Mucosa of rectum (tissue), 2 donors: ENCODE results near the gene TSR3.

Experiments used
- H3K27ac ChIP-seq, 2 donors: one replicate each; pipeline ENCODE4 v1.7.0; 2013; ENCODE audit warnings: inconsistent platforms in 2 of 2, low read depth in 2 of 2, low read length in 2 of 2
- H3K27me3 ChIP-seq, 2 donors: one replicate each; pipeline ENCODE4 v1.7.0; 2013; ENCODE audit warnings: low read length in 2 of 2; ENCODE audit not compliant: control insufficient read depth in 2 of 2, insufficient read depth in 2 of 2
- H3K36me3 ChIP-seq, 2 donors: one replicate each; pipeline ENCODE4 v1.7.0; 2013; ENCODE audit warnings: low read length in 2 of 2; ENCODE audit not compliant: control insufficient read depth in 2 of 2, insufficient read depth in 2 of 2
- H3K4me1 ChIP-seq, 2 donors: one replicate each; pipeline ENCODE4 v1.7.0; 2013; ENCODE audit warnings: low read length in 2 of 2, mild to moderate bottlenecking in 1 of 2; ENCODE audit not compliant: control insufficient read depth in 2 of 2, insufficient read depth in 2 of 2
- H3K4me3 ChIP-seq, 2 donors: one replicate each; pipeline ENCODE4 v1.7.0; 2013; ENCODE audit warnings: low read length in 2 of 2
- H3K9ac ChIP-seq, 2 donors: one replicate each; pipeline ENCODE4 v1.7.0; 2013; ENCODE audit warnings: low read length in 2 of 2, low read depth in 1 of 2, mild to moderate bottlenecking in 1 of 2
- H3K9me3 ChIP-seq, 2 donors: one replicate each; pipeline ENCODE4 v1.7.0; 2013; ENCODE audit warnings: low read length in 2 of 2; ENCODE audit not compliant: control insufficient read depth in 2 of 2
- donor health status: healthy.
- donor health status: Normal muscosa, but diverticular disease.

Gene TSR3

GRCh38 chr16:1390239-1390779, 38.6 kb upstream of the TSR3 start:
- no peaks in the 10 kb centered on the region for H3K4me1 ChIP-seq
- H3K9ac ChIP-seq, result no peak overlapping the region
- no peaks in the 10 kb centered on the region for H3K9me3 ChIP-seq
- H3K36me3 ChIP-seq, result peaks cover 29 to 37% of the 10 kb centered on the region in 2 donors
- H3K4me3 ChIP-seq, result no peak overlapping the region
- H3K27ac ChIP-seq, result no peak overlapping the region
- H3K27me3 ChIP-seq, result no peaks in the 10 kb centered on the region

GRCh38 chr16:1389762-1390161, 38.1 kb upstream of the TSR3 start:
- Histone ChIP-seq H3K4me1 (no peaks in the 10 kb centered on the region), H3K27me3 (no peaks in the 10 kb centered on the region), H3K9me3 (no peaks in the 10 kb centered on the region), H3K4me3 (no peak overlapping the region), H3K9ac (no peak overlapping the region), H3K36me3 (peaks cover 29 to 40% of the 10 kb centered on the region in 2 donors), H3K27ac (no peak overlapping the region)

- no peaks in the 10 kb centered on the region for H3K9me3 ChIP-seq
- no peak overlapping the region for H3K9ac ChIP-seq
- peaks cover 17 to 30% of the 10 kb centered on the region in 2 donors for H3K36me3 ChIP-seq
- H3K4me3 ChIP-seq, result no peak overlapping the region
- no peaks in the 10 kb centered on the region for H3K27me3 ChIP-seq
- H3K27ac ChIP-seq, result no peak overlapping the region
- H3K4me1 ChIP-seq, result no peaks in the 10 kb centered on the region
Measured at GRCh38 chr16:1387331-1387730, 35.7 kb upstream of the TSR3 start.

GRCh38 chr16:1385232-1385631, 33.6 kb upstream of the TSR3 start:
- Histone ChIP-seq H3K4me1 (no peaks in the 10 kb centered on the region), H3K9ac (no peak overlapping the region), H3K36me3 (peaks cover 10 to 25% of the 10 kb centered on the region in 2 donors), H3K27ac (no peak overlapping the region), H3K4me3 (no peak overlapping the region), H3K9me3 (no peaks in the 10 kb centered on the region), H3K27me3 (no peaks in the 10 kb centered on the region)

- H3K36me3 ChIP-seq, result peaks cover 4 to 15% of the 10 kb centered on the region in 2 donors
- no peaks in the 10 kb centered on the region for H3K27me3 ChIP-seq
- no peak overlapping the region for H3K9ac ChIP-seq
Measured at GRCh38 chr16:1383556-1383955, 31.9 kb upstream of the TSR3 start.

GRCh38 chr16:1381612-1382406, 30.1 kb upstream of the TSR3 start:
- no peak overlapping the region for H3K4me3 ChIP-seq
- no peak overlapping the region for H3K27ac ChIP-seq
- H3K9me3 ChIP-seq, result no peaks in the 10 kb centered on the region
- no peak overlapping the region for H3K9ac ChIP-seq
- H3K4me1 ChIP-seq, result peaks cover 6 to 8% of the 10 kb centered on the region in 2 donors
- peaks cover 0 to 13% of the 10 kb centered on the region in 2 donors for H3K36me3 ChIP-seq
- no peaks in the 10 kb centered on the region for H3K27me3 ChIP-seq

More at GRCh38 chr16:1383556-1383955, 31.9 kb upstream of the TSR3 start:
- no peak overlapping the region for H3K4me3 ChIP-seq
- H3K9me3 ChIP-seq, result no peaks in the 10 kb centered on the region
- peaks cover 5 to 6% of the 10 kb centered on the region in 2 donors for H3K4me1 ChIP-seq
- H3K27ac ChIP-seq, result no peak overlapping the region

GRCh38 chr16:1380195-1380594, 28.5 kb upstream of the TSR3 start:
- peak overlapping the region; percentile 39 to 41 for H3K4me3 ChIP-seq
- peaks cover 0 to 14% of the 10 kb centered on the region in 2 donors for H3K36me3 ChIP-seq
- H3K4me1 ChIP-seq, result peaks cover 6 to 8% of the 10 kb centered on the region in 2 donors
- H3K27ac ChIP-seq, result no peak overlapping the region
- H3K9ac ChIP-seq, result peak overlapping the region in 1 of 2 donors; percentile 48
- H3K27me3 ChIP-seq, result no peaks in the 10 kb centered on the region
- no peaks in the 10 kb centered on the region for H3K9me3 ChIP-seq

DNA sequence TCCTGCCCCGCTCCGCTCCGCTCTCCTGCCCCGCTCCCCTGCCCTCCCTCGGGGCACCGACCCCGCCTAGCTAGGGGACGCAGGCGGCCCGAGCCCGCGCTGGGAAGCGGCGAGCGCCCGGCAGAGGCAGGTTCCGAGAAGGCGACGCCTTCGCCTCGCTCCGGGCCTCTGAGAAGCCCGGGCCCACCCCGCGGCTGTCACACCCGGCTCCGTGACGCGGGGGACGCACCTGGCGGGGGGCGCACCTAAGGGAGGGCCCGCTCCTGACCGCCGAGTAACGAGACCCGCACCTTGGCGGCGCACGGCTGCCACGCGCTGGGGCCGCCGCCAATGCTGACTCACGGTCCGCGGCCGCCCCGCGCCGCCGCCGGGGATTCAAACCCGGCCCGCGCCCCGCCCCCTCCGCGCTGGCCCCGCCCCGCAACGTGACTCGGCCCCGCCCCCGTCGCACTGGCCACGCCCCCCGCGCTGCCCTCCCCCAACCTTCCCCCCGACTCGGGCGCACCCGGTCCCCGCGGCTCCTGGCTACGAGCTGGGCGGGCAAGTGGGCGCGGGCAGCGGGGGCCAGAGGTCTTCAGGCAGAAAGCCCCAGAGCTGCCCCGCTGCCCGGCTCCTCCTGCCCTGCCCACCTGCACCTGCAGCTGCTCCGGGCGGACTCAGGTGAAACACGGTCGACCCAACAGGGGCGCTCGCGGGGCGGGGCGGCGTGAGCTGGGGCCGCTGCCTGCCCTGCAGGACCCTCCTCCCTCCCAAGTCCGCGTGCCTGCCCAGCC, 27.8 kb upstream of the TSR3 start:
- H3K9me3 ChIP-seq, result no peaks in the 10 kb centered on the region
- H3K36me3 ChIP-seq, result peaks cover 0 to 10% of the 10 kb centered on the region in 2 donors
- H3K27ac ChIP-seq, result no peak overlapping the region
- peaks cover 6 to 8% of the 10 kb centered on the region in 2 donors for H3K4me1 ChIP-seq
- no peaks in the 10 kb centered on the region for H3K27me3 ChIP-seq
- peak overlapping the region in 1 of 2 donors; percentile 48 for H3K9ac ChIP-seq
- H3K4me3 ChIP-seq, result peak overlapping the region; percentile 41 to 45

- Histone ChIP-seq H3K9me3 (no peaks in the 10 kb centered on the region), H3K36me3 (peaks cover 0 to 10% of the 10 kb centered on the region in 2 donors), H3K4me1 (peaks cover 6 to 8% of the 10 kb centered on the region in 2 donors), H3K27me3 (no peaks in the 10 kb centered on the region), H3K9ac (peak overlapping the region in 1 of 2 donors; percentile 38), H3K27ac (no peak overlapping the region), H3K4me3 (peak overlapping the region; percentile 31 to 45)
Measured at GRCh38 chr16:1378804-1379303, 27.2 kb upstream of the TSR3 start.
